LNCAP (cell line): ENCODE results near the gene DPH5.

Source experiments
- TF ChIP-seq, protein P1 (sequence below): fragments of 450-650 bp; IDR thresholded peaks from 2 replicates; pipeline ENCODE4 v1.5.1; 2017; ENCODE audit warnings: mild to moderate bottlenecking

DPH5 gene

GRCh38 chr1:100976936-100977335 is 48.6 kb downstream of the DPH5 start:
- TF ChIP-seq, protein P1, sequence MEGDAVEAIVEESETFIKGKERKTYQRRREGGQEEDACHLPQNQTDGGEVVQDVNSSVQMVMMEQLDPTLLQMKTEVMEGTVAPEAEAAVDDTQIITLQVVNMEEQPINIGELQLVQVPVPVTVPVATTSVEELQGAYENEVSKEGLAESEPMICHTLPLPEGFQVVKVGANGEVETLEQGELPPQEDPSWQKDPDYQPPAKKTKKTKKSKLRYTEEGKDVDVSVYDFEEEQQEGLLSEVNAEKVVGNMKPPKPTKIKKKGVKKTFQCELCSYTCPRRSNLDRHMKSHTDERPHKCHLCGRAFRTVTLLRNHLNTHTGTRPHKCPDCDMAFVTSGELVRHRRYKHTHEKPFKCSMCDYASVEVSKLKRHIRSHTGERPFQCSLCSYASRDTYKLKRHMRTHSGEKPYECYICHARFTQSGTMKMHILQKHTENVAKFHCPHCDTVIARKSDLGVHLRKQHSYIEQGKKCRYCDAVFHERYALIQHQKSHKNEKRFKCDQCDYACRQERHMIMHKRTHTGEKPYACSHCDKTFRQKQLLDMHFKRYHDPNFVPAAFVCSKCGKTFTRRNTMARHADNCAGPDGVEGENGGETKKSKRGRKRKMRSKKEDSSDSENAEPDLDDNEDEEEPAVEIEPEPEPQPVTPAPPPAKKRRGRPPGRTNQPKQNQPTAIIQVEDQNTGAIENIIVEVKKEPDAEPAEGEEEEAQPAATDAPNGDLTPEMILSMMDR: no peak

GRCh38 chr1:100972185-100972584 is 53.4 kb downstream of the DPH5 start:
- TF ChIP-seq, protein P1: no peak

- TF ChIP-seq, protein P1: no peak
Measured at GRCh38 chr1:100971021-100971420, 54.6 kb downstream of the DPH5 start.

GRCh38 chr1:100969327-100969726 is 56.3 kb downstream of the DPH5 start:
- TF ChIP-seq, protein P1: no peak

- TF ChIP-seq, protein P1: no peak
Measured at GRCh38 chr1:100968621-100969020, 57.0 kb downstream of the DPH5 start.

DNA sequence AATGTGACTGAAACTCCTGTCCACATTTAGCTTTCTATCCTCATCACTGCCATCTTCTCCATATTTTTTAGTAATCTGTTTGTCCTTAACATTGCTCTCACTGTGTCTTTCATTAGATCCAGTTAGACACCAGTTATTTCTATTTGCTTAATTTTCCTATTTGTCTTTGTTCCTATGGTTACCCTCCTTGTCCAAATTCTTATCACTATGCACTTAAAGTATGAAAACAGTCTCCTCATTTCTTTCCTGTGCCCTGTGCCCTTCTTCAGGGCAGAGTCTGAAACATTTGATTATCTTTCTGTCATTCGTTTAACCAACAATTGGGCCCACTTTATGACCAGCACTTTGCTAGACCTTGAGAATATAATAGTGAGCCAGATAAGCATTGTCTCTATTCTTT is 65.5 kb downstream of the DPH5 start:
- TF ChIP-seq, protein P1: no peak

DNA sequence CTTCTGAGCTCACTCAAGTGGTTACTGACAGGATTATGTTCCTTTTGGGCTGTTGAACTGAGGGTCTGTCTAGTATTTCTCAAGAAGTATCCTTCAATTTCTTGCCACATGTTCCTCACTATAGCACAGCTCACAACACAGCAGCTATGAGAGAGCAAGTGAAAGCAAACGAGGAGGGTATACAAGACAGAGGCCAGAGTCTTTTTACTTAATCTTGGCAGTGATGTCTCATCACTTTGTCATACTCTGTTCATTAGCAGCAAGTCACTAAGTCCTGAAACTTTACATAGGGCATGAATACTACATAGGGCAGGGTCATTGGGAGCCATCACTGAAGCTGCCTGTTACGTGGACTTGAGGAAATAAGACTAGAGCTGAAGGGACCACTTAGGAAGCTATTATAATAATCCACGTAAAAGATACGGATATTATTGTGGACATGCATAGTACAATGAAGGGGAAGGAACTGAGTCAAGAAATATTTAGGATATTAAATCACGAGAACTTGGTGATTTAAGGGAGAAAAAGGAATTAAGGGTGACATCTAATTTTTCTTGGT is 66.0 kb downstream of the DPH5 start:
- TF ChIP-seq, protein P1: no peak

DNA sequence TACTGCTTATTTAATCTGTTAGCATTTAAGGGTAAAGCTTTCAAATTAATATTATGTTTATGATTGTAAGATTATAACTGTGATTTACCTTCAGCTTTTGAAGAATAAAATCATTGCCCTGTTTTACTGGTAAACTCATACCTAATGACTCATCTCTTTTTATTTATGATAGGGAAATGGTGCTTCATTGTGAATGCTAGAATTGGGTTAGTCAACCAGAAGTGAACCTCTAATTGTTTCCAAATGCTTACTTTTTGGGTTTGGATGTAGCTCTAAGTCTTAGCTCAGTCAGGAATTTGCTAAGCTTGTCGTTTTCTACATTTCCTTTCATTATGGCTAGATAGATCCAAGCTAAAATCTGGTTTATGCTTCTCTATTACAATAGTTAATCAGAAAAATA is 70.3 kb downstream of the DPH5 start:
- TF ChIP-seq, protein P1: no peak
